HL-60 (cell line): ENCODE results near the gene SH3RF3.

Source experiments
- CTCF ChIP-seq: IDR thresholded peaks from one replicate; pipeline ENCODE4 v1.5.1; 2011; ENCODE audit warnings: low read length, control low read depth, inconsistent platforms; ENCODE audit not compliant: insufficient read depth
- REST ChIP-seq: IDR thresholded peaks from 2 replicates; pipeline ENCODE4 v1.6.1; 2012; ENCODE audit warnings: low read depth; ENCODE audit not compliant: insufficient replicate concordance

- TF ChIP-seq REST (no peak), CTCF (no peak)
Measured at GRCh38 chr2:109147405-109147804, 18.4 kb downstream of the SH3RF3 start.
